Measurements from ENCODE around the gene MASP1.
"Not testable (repeated sequence)": the region's sequence is repeated elsewhere in the genome, so short reads cannot be mapped to it uniquely, and the experiment has no call there.

DNA sequence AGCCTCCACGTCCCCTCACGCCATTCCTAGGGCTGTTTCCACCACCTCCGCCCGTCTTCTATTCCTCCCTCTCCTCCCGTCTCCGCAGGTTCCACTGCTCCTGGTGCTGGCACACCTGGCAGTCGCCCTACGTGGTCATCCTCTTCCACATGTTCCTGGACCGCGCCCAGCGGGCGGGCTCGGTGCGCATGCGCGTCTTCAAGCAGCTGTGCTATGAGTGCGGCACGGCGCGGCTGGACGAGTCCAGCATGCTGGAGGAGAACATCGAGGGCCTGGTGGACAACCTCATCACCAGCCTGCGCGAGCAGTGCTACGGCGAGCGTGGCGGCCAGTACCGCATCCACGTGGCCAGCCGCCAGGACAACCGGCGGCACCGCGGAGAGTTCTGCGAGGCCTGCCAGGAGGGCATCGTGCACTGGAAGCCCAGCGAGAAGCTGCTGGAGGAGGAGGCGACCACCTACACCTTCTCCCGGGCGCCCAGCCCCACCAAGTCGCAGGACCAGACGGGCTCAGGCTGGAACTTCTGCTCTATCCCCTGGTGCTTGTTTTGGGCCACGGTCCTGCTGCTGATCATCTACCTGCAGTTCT is 92.0 kb downstream of the MASP1 start:
- not testable (repeated sequence) for TF ChIP-seq CTCF (IDR thresholded peaks at IDR 0.05; ENCODE audit: poor library complexity, severe bottlenecking); REST (IDR thresholded peaks at IDR 0.05; ENCODE audit: borderline replicate concordance)

Data from neural cell (in vitro differentiated cells).